ENCODE data around the gene CCNY.
A peak's percentile ranks its signal among the peaks of the same experiment; 100 is the strongest.

CCNY gene

DNA sequence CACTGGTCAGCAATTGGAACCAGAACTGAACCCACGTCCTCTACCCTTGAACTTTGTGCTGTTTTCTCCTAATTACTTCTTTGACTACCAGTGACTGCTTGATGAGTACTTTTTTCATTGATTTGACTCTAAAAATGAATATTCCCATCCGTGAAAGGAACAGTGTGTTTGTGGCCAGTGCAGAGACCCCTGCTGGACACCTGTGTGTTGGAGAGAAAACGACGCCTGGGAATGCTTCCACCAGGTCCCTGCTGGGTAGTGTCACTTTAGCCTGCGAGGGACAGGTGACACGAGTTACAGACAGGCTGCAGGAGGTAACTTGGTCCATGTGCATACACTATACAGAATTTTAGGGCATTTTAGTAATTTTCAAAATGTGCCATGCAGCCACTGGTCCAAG lies 262.1 kb downstream of the CCNY start:
- DNase-seq, result no peak

DNA sequence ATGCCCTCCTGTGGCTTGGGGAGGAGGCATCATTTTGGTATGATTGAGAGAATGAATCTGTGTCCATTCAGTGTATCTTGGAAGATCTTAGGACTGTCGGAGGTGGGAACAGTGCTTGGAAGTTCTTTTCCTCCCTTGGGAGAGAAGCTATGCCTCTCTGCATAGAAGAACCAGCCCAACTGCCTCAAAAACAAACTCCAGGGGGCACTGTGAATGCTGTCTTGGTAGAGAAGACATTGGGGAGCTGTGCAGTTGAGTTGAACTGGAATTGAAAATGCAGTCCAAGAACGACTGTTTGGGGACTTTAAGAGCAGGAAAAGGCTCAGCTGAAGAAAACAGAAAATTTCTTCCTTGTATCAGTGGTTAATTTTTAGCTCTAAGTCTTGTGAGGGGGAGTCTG lies 263.9 kb downstream of the CCNY start:
- no peak for DNase-seq

- no peak for DNase-seq
These were observed 268.9 kb downstream of the CCNY start, which contains the start of gene GJD4 for GRCh38 chr10:35605191-35605590. TSS of gene GJD4 (plus strand) at chr10:35605341. CDS start at chr10:35605568, 227 bp downstream.

DNA sequence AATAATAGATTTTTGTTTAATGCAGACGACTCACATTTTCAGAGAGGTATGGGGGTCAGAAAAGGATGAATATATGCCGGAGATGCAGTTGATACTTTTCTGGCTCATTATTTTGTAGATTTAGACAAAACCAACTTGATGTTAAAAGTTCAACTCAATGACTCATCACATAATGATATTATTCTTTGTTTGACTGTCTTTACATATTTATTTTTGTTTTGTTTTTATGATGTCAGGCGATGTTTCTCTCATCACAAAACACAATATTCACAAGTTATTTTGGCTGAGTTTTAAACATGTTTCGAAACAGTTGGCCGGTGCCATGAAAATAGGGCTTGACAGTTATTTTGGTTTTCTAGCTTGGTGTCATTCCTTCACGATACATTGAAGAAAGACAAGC lies 270.1 kb downstream of the CCNY start:
- DNase-seq, result peak; percentile 18

DNA sequence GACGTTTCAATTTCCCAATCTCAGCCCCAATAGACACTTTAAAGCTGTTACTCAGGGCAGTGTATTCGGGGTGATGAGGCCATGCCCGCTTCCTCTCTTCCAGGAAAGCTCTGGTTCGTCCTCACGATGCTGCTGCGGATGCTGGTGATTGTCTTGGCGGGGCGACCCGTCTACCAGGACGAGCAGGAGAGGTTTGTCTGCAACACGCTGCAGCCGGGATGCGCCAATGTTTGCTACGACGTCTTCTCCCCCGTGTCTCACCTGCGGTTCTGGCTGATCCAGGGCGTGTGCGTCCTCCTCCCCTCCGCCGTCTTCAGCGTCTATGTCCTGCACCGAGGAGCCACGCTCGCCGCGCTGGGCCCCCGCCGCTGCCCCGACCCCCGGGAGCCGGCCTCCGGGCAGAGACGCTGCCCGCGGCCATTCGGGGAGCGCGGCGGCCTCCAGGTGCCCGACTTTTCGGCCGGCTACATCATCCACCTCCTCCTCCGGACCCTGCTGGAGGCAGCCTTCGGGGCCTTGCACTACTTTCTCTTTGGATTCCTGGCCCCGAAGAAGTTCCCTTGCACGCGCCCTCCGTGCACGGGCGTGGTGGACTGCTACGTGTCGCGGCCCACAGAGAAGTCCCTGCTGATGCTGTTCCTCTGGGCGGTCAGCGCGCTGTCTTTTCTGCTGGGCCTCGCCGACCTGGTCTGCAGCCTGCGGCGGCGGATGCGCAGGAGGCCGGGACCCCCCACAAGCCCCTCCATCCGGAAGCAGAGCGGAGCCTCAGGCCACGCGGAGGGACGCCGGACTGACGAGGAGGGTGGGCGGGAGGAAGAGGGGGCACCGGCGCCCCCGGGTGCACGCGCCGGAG lies 271.4 kb downstream of the CCNY start:
- DNase-seq, result no peak

DNA sequence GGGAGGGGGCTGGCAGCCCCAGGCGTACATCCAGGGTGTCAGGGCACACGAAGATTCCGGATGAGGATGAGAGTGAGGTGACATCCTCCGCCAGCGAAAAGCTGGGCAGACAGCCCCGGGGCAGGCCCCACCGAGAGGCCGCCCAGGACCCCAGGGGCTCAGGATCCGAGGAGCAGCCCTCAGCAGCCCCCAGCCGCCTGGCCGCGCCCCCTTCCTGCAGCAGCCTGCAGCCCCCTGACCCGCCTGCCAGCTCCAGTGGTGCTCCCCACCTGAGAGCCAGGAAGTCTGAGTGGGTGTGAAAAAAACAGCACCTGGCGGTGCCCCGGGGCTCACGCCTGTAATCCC lies 272.0 kb downstream of the CCNY start:
- DNase-seq, result no peak

GRCh38 chr10:35611750-35612149 lies 275.4 kb downstream of the CCNY start:
- DNase-seq, result no peak

- no peak for DNase-seq
These were observed 276.2 kb downstream of the CCNY start for GRCh38 chr10:35612385-35613106.

- no peak for DNase-seq
These were observed 276.8 kb downstream of the CCNY start for GRCh38 chr10:35613107-35613440.

- peak; percentile 67 for DNase-seq
These were observed 277.4 kb downstream of the CCNY start for GRCh38 chr10:35613597-35614226.

- no peak for DNase-seq
These were observed 278.0 kb downstream of the CCNY start for GRCh38 chr10:35614312-35614711.

Measured in HCEC 1CT (cell line).